ENCODE measurements around the gene RPL29.

- TF ChIP-seq POLR2A (IDR thresholded peaks at IDR 0.05) (no peak), CTCF (IDR thresholded peaks at IDR 0.05) (peak; percentile 81 to 97 (median 96)), EP300 (IDR thresholded peaks at IDR 0.05) (no peak), POLR2AphosphoS5 (IDR thresholded peaks at IDR 0.05) (no peak)
Measured at GRCh38 chr3:52001443-52001974, 5.8 kb upstream of the RPL29 start.

All from upper lobe of left lung (tissue), 4 donors.